IPS-NIHi7 (cell line): Measurements from ENCODE around the gene SLC38A6.
A peak's percentile ranks its signal among the peaks of the same experiment; 100 is the strongest.

Experiments
- DNase-seq: peaks from one replicate; pipeline ENCODE4 v3.0.0; 2012; ENCODE audit warnings: mixed read lengths; ENCODE audit errors: extremely low spot score

The SLC38A6 gene

GRCh38 chr14:60977847-60978246 is 3.2 kb upstream of the SLC38A6 start:
- DNase-seq: no peak

- DNase-seq: peak; percentile 35
Observed at GRCh38 chr14:60981633-60982455, 799 bp downstream of the SLC38A6 start.

- DNase-seq: no peak
Observed at GRCh38 chr14:60984196-60984595, 3.2 kb downstream of the SLC38A6 start.

GRCh38 chr14:60986500-60986899 is 5.5 kb downstream of the SLC38A6 start:
- DNase-seq: no peak

- no peak for DNase-seq
Observed at GRCh38 chr14:60989599-60989998, 8.6 kb downstream of the SLC38A6 start.

GRCh38 chr14:60998617-60999016 is 17.6 kb downstream of the SLC38A6 start:
- DNase-seq: no peak

- DNase-seq: no peak
Observed at GRCh38 chr14:60999536-60999935, 18.5 kb downstream of the SLC38A6 start.

GRCh38 chr14:61003571-61003970 is 22.5 kb downstream of the SLC38A6 start:
- DNase-seq: no peak

- DNase-seq: no peak
Observed at GRCh38 chr14:61019537-61019936, 38.5 kb downstream of the SLC38A6 start.

- DNase-seq: peak; percentile 56
Observed at GRCh38 chr14:61025251-61026223, 44.5 kb downstream of the SLC38A6 start.

GRCh38 chr14:61026526-61026925 is 45.5 kb downstream of the SLC38A6 start:
- no peak for DNase-seq

GRCh38 chr14:61031026-61031425 is 50.0 kb downstream of the SLC38A6 start:
- no peak for DNase-seq

- no peak for DNase-seq
Observed at GRCh38 chr14:61033054-61033453, 52.0 kb downstream of the SLC38A6 start.

GRCh38 chr14:61033855-61034254 is 52.8 kb downstream of the SLC38A6 start:
- no peak for DNase-seq

- no peak for DNase-seq
Observed at GRCh38 chr14:61034416-61035120, 53.5 kb downstream of the SLC38A6 start.

GRCh38 chr14:61037215-61037614 is 56.2 kb downstream of the SLC38A6 start:
- DNase-seq: no peak

- DNase-seq: no peak
Observed at GRCh38 chr14:61041704-61042103, 60.7 kb downstream of the SLC38A6 start.

GRCh38 chr14:61042220-61042619 is 61.2 kb downstream of the SLC38A6 start:
- DNase-seq: no peak

- DNase-seq: no peak
Observed at GRCh38 chr14:61043506-61043905, 62.5 kb downstream of the SLC38A6 start.

GRCh38 chr14:61047021-61047420 is 66.0 kb downstream of the SLC38A6 start:
- no peak for DNase-seq

- no peak for DNase-seq
Observed at GRCh38 chr14:61048640-61049039, 67.6 kb downstream of the SLC38A6 start.

GRCh38 chr14:61050417-61050816 is 69.4 kb downstream of the SLC38A6 start:
- no peak for DNase-seq
